ENCODE results near the gene RANBP1. TPM values are rescaled to one million over a fixed set of nuclear protein-coding genes. Genes with fewer than 3 reads are reported as not detected.

RANBP1 gene
- total and polyA plus RNA-seq, 9 of the 15 experiments (the other 6 are each of a cell fraction or from before 2014, with no cell fraction given), result 162 to 2,891 (median 1,289) TPM

DNA sequence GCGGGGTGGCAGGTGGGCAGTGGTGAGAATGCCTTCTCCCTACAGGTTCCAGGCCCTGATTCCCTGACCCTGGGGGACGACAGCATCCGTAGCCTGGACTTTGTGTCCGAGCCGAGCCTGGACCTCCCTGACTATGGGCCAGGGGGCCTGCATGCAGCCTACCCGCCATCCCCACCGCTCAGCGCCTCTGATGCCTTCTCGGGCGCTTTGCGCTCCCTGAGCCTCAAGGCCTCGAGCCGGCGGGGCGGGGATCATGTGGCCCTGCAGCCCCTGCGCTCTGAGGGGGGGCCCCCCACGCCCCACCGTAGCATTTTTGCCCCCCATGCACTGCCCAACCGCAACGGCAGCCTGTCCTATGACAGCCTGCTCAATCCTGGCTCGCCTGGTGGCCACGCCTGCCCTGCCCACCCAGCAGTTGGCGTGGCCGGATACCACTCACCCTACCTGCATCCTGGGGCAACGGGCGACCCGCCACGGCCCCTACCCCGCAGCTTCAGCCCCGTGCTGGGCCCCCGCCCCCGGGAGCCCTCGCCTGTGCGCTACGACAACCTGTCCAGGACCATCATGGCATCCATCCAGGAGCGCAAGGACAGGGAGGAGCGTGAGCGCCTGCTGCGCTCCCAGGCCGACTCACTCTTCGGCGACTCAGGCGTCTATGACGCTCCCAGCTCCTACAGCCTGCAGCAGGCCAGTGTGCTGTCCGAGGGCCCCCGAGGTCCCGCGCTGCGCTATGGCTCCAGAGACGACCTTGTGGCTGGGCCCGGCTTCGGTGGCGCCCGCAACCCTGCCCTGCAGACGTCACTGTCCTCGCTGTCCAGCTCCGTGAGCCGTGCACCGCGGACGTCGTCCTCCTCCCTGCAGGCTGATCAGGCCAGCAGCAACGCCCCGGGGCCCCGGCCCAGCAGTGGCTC lies 27.1 kb downstream of the RANBP1 start (continued):
- TF ChIP-seq NFIC (IDR thresholded peaks at IDR 0.05) (peak; percentile 74), STAG1 (CRISPR knock-in tag; IDR thresholded peaks at IDR 0.05; ENCODE audit: borderline replicate concordance) (peak; percentile 41; the same call in 1 of the 2 replicates), ZZZ3 (IDR thresholded peaks at IDR 0.05) (no peak), YY1 (IDR thresholded peaks at IDR 0.05; ENCODE audit: borderline replicate concordance in 1 of 3, control insufficient read depth in 1 of 3, extremely low read depth in 1 of 3, insufficient read depth in 3 of 3, insufficient read length in 1 of 3, insufficient replicate concordance in 2 of 3, low read depth in 1 of 3, low read length in 2 of 3) (peak in 1 of 3 experiments; percentile 18), RBM14 (IDR thresholded peaks at IDR 0.05; ENCODE audit: borderline replicate concordance, insufficient read depth, low read depth, low read length) (peak; percentile 56; the same call in 1 of the 2 replicates), ARID2 (IDR thresholded peaks at IDR 0.05) (no peak), ZC3H4 (CRISPR knock-in tag; IDR thresholded peaks at IDR 0.05; ENCODE audit: borderline replicate concordance) (peak; percentile 86), ZNF707 (CRISPR knock-in tag; conservative IDR thresholded peaks at IDR 0.05) (no peak), ZBTB7A (IDR thresholded peaks at IDR 0.05; ENCODE audit: borderline replicate concordance, control insufficient read depth, low read depth, low read length) (0 out of 2 replicates have a peak, but pooled peaks have one; percentile 24)
- TF ChIP-seq, protein P1, sequence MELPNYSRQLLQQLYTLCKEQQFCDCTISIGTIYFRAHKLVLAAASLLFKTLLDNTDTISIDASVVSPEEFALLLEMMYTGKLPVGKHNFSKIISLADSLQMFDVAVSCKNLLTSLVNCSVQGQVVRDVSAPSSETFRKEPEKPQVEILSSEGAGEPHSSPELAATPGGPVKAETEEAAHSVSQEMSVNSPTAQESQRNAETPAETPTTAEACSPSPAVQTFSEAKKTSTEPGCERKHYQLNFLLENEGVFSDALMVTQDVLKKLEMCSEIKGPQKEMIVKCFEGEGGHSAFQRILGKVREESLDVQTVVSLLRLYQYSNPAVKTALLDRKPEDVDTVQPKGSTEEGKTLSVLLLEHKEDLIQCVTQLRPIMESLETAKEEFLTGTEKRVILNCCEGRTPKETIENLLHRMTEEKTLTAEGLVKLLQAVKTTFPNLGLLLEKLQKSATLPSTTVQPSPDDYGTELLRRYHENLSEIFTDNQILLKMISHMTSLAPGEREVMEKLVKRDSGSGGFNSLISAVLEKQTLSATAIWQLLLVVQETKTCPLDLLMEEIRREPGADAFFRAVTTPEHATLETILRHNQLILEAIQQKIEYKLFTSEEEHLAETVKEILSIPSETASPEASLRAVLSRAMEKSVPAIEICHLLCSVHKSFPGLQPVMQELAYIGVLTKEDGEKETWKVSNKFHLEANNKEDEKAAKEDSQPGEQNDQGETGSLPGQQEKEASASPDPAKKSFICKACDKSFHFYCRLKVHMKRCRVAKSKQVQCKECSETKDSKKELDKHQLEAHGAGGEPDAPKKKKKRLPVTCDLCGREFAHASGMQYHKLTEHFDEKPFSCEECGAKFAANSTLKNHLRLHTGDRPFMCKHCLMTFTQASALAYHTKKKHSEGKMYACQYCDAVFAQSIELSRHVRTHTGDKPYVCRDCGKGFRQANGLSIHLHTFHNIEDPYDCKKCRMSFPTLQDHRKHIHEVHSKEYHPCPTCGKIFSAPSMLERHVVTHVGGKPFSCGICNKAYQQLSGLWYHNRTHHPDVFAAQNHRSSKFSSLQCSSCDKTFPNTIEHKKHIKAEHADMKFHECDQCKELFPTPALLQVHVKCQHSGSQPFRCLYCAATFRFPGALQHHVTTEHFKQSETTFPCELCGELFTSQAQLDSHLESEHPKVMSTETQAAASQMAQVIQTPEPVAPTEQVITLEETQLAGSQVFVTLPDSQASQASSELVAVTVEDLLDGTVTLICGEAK (IDR thresholded peaks at IDR 0.05), result no peak
- TF ChIP-seq, protein P1 (CRISPR knock-in tag; IDR thresholded peaks at IDR 0.05), result 0 out of 2 replicates have a peak, but pooled peaks have one; percentile 6
- TF ChIP-seq, protein P2, sequence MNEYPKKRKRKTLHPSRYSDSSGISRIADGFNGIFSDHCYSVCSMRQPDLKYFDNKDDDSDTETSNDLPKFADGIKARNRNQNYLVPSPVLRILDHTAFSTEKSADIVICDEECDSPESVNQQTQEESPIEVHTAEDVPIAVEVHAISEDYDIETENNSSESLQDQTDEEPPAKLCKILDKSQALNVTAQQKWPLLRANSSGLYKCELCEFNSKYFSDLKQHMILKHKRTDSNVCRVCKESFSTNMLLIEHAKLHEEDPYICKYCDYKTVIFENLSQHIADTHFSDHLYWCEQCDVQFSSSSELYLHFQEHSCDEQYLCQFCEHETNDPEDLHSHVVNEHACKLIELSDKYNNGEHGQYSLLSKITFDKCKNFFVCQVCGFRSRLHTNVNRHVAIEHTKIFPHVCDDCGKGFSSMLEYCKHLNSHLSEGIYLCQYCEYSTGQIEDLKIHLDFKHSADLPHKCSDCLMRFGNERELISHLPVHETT (CRISPR knock-in tag; conservative IDR thresholded peaks at IDR 0.05 in 1 of 2, IDR thresholded peaks at IDR 0.05 in 1 of 2), result no peak
- TF ChIP-seq, protein P3, sequence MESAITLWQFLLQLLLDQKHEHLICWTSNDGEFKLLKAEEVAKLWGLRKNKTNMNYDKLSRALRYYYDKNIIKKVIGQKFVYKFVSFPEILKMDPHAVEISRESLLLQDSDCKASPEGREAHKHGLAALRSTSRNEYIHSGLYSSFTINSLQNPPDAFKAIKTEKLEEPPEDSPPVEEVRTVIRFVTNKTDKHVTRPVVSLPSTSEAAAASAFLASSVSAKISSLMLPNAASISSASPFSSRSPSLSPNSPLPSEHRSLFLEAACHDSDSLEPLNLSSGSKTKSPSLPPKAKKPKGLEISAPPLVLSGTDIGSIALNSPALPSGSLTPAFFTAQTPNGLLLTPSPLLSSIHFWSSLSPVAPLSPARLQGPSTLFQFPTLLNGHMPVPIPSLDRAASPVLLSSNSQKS (CRISPR knock-in tag; IDR thresholded peaks at IDR 0.05), result no peak

Measured in K562 (cell line).